ENCODE results near the gene HOXC10.

- TF ChIP-seq POLR2AphosphoS5 (IDR thresholded peaks at IDR 0.05) (no peak), POLR2A (IDR thresholded peaks at IDR 0.05) (no peak)
- TF ChIP-seq, protein P1, sequence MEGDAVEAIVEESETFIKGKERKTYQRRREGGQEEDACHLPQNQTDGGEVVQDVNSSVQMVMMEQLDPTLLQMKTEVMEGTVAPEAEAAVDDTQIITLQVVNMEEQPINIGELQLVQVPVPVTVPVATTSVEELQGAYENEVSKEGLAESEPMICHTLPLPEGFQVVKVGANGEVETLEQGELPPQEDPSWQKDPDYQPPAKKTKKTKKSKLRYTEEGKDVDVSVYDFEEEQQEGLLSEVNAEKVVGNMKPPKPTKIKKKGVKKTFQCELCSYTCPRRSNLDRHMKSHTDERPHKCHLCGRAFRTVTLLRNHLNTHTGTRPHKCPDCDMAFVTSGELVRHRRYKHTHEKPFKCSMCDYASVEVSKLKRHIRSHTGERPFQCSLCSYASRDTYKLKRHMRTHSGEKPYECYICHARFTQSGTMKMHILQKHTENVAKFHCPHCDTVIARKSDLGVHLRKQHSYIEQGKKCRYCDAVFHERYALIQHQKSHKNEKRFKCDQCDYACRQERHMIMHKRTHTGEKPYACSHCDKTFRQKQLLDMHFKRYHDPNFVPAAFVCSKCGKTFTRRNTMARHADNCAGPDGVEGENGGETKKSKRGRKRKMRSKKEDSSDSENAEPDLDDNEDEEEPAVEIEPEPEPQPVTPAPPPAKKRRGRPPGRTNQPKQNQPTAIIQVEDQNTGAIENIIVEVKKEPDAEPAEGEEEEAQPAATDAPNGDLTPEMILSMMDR (IDR thresholded peaks at IDR 0.05), result no peak
Measured at GRCh38 chr12:53994009-53994263, 9.0 kb downstream of the HOXC10 start.
